GM04504 (cell line): Measurements from ENCODE around the gene KCP.
A peak's percentile ranks its signal among the peaks of the same experiment; 100 is the strongest.
"Not testable (repeated sequence)": the region's sequence is repeated elsewhere in the genome, so short reads cannot be mapped to it uniquely, and the experiment has no call there.

Source experiments
- DNase-seq: peaks from one replicate; pipeline ENCODE4 v3.0.0-alpha.2; 2012; ENCODE audit warnings: low read depth

Gene KCP

DNA sequence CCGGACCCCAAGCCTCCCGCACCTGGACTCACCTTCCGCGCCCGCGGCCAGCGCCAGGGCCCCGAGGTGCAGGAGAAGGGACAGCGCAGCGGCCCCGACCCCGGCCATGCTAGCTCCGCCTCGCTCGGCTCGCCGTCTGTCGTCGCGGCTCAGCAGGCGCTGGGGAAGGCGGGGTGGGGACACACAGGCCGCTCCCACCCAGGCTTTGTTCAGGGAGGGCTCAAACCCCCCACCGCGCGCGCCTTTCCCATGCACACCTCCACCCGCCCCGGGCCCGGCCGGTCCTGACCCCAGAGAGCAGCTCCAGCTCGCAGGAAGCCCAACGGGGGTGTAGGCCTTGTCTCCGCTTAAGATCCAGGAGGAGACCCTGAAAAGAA lies at the start of gene KCP:
Gene KCP, minus strand, starts transcription at position 141 of the 377 bp plus-strand sequence. Its CDS starts 33 bp downstream, at position 108.
- no peak for DNase-seq

DNA sequence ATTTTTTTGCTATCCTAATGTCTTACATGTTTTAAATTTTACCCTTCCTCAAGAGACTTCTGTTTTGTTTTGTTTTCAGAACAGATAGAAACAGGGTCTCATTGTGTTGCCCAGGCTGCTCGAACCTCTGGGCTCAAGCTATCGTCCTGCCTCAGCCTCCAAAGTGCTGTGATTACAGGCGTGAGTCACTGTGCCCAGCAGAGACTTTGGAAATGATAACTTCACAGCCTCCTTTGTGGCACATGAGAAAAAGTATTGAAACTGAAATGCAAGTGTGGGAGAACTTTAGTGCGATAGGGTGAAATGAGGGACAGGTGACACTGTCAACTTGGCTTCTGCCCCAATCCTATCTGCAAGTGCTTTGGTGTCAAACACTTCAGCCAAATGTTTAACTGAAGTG lies 48.8 kb upstream of the KCP start:
- DNase-seq = no peak

DNA sequence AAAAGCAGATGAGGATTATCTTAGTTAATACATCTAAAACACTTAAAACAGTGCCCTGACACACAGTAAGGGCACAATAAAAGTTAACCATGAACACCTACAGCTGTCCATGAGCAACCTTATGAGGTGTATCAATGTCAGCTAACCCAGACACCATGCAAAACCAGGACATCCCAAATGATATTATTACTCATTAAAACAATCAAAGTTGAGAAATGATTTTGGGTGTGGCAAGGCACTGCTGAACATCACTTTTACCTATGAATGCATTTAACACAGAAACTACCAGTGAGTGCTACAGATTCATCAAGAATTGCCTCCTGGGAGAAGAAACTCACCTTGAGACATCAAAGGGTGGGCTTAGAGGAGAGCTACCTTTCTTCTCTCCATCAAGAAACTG lies 45.5 kb upstream of the KCP start:
- no peak for DNase-seq

DNA sequence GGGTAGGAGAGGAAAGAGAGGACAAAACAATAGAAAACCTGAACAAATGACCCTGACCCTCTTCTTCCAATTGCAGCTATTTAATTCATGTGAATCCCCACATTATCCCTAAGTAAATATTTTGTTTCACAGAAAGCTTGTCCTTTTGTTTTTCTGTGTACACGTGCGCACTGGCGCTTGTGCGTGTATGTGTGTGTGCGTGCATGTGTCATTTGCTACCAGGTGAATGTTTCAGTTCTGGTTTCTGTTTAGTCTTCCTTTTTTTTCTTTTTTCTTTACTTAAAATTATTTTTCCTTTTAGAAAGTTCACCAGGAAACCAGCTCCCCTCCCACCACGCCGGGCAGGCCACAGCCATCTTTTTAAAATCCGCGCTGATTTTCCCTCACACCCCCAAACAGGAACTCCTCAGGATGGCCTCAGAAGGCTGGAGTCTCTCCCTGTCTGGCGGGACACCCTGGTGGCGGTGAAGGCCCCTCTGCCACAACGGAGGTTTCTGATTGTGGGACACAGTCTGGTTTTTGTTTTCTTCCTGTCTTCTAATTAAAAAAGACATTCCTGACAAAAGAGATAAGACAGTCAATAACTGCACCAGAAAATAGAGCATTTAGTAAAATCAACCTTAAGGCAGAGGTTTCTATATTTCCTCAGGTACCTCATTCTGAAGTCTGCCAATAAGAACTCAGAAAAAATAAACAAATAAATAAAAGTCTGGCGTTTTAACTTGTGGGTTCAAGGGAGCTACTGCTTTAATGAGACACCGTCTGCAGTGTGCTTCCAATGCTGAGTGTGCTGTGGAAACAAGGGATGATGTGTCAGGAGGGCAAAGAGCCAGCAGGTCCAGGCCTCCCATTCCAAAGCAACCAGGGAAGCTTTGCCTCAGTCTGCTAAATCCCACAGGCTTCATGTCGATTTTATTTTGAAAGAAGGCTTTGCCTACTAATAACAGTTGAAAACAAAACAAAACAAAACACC lies 44.6 kb upstream of the KCP start:
- peak; percentile 52 for DNase-seq

DNA sequence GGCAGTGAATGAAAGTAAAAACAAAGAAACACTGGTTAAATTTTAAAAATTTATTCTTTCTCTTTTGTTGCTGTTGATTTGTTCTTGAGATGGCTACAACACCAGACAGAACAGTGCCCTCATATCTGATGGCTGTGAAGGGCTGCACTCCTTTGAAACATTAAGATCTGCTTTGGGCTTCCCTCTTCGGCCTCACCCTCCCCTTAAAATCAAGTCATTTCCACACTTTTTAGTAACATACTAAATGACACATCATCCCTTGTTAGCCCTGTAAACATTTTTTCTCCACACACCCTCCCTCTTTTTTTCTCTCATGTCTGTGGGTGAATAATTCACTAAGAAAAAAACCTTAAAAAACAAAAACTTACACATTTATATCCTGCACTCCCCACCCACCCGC lies 43.6 kb upstream of the KCP start:
- DNase-seq = no peak

DNA sequence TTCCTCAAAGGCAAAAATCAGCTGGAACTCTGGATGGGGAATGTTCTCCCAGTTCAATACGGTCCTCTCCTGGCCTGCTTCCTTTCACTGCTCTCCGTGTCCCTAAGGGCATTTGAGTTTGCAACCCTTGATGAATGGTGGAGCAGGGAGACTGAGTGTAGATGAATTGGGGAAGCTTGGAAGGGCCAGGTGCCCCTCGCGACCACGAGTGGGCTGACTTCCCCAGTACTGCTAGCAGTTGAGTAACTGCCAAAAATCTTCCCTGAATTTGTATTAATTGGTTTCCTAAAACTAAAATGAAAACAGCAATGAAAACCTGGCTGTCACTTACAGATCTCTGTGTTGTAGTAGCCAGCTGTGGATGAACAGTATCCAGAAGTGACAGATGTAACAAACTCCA lies 40.8 kb upstream of the KCP start:
- no peak for DNase-seq

DNA sequence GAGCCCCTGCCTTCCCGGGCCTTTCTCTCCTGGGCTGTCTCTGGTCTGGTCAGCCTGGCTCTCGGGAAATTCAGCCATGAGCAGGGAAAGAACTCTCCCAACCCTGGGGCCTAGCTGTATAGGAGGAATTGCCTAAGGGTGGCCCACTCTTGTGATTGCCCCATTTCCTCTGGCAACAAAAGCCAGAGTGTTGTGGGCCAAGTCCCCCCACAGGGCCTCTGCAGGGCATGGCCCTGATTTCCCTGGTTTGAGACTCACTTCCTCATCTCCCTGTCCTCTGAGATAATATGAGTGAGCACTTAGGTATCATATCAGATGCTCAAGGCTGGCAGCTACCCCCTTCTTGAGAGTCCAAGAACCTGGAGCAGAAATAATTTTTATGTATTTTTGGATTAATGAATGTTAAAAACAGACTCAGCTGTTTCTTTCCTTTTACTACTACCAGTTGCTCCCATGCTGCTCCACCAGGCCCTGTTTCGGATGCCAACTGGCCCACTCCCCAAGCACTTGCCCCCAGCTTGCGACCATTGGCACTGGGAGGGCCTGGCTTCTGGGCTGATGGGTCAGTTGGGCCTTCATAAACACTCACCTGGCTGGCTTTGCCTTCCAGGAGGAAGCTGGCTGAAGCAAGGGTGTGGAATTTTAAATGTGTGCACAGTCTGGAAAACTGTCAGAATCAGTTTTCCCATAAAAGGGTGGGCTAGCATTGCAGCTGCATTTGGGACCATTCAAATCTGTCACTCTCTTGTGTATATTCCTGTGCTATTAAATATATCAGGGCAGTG lies 38.7 kb upstream of the KCP start:
- no peak for DNase-seq

DNA sequence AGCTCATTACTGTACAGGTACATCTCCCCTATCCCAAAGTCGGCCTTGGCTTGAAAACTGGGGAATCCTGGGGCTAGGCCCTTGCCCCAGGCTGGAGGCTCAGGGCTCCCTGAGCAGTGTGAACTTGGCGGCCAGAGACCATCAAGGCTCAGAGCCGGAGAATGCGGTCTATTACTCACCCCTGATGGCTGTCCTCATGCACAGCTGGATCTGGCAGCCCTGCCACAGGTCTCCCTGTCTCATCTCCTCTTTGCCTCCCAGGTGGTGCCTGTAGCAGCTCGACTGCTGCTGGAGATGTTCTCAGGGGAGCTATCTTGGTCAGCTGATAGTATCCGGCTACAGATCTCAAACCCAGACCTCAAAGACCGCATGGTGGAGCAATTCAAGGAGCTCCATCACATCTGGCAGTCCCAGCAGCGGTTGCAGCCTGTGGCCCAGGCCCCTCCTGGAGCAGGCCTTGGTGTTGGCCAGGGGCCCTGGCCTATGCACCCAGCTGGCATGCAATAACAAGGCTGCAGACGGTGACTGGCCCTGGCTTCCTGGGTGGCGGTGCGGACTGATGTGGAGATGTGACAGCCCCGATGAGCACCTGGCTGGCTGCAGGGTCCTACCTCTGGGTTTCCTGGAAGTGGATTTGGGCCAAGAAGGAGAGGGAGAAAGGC lies 37.9 kb upstream of the KCP start:
- no peak for DNase-seq

DNA sequence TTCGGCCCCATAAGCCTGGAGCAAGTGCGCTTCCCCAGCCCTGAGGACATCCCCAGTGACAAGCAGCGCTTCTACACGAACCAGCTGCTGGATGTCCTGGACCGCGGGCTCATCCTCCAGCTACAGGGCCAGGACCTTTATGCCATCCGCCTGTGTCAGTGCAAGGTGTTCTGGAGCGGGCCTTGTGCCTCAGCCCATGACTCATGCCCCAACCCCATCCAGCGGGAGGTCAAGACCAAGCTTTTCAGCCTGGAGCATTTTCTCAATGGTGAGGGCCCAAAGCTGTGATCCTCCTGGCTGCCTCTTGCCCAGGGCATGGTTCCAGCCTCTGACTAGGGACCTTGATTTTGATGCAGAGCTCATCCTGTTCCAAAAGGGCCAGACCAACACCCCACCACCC lies 37.3 kb upstream of the KCP start:
- DNase-seq = no peak

DNA sequence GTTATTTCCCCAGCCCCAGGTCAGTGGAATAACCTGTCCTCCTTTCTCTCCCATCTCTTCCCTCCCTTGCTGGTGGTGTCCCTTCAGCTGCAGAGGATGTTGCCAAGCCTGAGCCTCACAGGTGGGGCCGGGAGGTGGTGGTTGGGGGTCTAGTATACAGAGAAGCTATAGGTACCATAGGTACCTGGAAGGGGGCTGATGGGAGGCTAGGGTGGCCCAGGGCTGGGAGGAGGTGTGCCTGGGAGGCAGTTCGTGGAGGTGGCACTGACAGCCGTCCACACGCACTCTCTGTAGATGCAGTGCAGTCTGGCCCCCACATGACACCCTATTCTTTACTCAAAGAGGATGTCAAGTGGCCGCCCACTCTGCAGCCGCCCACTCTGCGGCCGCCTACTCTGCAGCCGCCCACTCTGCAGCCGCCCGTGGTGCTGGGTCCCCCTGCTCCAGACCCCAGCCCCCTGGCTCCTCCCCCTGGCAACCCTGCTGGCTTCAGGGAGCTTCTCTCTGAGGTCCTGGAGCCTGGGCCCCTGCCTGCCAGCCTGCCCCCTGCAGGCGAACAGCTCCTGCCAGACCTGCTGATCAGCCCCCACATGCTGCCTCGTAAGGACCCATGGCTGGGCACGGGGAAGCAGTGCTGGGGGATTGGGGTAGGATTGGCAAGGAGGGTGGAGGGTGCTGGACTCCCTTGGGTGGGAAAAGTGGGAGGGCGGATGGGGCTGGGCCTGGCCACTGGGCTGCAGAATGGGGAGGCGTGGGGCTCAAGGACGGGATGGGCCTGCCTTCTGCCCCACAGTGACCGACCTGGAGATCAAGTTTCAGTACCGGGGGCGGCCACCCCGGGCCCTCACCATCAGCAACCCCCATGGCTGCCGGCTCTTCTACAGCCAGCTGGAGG lies 36.7 kb upstream of the KCP start:
- DNase-seq = no peak

DNA sequence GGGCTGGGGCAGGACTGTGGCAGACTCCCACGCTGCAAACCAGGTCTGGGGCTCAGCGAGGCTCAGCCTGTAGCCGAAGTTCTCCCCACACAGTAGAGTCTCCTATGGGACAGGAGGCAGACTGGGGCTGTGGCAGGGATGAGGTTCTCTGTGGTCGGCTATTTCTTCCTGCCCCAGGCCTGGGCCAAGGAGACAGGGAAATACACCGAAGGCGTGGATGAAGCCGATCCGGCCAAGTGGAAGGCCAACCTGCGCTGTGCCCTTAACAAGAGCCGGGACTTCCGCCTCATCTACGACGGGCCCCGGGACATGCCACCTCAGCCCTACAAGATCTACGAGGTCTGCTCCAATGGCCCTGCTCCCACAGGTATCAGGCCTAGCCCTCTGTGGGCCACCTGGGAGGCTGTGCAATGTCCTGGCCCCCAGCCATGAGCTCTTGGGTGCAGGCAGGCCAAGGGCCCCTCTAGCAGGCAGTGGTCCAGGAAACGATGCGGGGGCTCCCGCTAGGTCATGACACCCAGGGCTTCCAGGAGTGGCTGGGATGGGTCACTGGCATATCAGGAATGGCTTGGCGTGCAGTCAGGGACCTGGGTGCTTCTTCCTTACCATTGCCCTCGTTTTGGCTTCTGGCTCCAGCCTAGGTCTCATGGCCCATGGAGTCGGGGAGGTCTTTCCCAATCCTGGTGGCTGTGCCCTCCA lies 35.3 kb upstream of the KCP start:
- DNase-seq = no peak

DNA sequence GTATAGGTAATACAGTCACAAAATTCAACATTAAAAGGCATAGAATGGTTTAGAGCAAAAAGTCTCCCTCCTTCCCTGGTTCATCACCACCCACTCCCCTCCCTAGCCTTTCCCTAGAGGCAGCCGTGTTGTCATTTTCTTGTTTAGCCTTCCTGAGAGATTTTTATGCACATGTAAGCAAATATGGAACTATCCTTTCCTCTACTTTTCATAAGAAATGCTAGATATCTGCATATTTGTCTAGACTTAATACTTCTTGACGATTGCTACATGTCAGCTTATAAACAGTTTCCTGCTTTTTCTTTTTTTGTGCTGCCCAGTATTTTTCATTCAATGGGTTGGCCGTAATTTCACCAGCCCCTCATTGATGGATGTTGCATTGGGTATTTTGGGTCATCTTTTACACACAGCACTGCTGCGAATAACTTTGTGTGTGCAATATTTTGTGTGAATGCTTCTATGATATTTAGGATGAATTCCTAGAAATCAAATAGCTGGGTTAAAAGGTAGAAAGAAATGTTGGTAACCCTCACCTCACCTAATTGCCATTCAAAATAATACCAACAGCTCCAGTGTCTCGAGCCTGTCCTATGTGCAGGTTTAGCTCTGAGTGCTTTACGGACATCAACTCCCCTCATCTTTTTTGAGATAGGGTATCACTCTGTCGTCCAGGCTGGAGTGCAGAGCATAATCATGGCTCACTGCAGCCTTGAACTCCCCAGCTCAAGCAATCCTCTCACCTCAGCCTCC lies 34.2 kb upstream of the KCP start:
- DNase-seq = no peak

DNA sequence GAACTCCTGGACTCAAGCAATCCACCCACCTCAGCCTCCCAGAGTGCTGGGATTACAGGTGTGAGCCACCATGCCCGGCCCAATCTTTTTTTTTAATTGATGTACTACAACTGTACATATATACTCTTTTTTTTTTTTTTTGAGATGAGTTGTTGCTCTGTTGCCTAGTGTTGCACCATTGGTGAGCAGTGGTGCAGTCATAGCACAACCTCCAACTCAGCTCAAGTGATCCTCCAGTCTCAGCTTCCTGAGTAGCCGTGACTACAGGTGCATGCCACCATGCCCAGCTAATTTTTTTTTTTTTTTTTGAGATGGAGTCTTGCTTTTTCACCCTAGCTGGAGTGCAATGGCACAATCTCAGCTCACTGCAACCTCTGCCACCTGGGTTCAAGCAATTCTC lies 32.7 kb upstream of the KCP start:
- not testable (repeated sequence) for DNase-seq

DNA sequence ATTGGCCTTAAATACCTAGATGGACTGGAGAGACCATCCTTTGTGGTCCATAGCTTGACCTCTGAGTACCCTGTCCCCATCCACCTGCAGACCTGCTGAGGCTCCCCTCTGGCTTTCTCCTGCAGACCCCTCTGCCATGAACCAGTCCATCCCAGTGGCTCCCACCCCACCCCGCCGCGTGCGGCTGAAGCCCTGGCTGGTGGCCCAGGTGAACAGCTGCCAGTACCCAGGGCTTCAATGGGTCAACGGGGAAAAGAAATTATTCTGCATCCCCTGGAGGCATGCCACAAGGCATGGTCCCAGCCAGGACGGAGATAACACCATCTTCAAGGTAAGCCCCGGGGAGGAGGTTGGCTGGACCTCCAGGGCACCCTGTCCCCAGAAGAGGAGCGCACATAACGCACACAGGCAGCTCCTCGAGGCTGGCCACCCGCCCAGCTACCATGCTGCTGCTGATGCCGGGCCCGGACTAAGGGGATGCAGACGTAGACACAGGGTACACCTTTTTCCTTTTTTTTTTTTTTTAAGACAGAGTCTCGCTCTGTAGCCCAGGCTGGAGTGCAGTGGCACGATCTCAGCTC lies 31.5 kb upstream of the KCP start:
- no peak for DNase-seq

DNA sequence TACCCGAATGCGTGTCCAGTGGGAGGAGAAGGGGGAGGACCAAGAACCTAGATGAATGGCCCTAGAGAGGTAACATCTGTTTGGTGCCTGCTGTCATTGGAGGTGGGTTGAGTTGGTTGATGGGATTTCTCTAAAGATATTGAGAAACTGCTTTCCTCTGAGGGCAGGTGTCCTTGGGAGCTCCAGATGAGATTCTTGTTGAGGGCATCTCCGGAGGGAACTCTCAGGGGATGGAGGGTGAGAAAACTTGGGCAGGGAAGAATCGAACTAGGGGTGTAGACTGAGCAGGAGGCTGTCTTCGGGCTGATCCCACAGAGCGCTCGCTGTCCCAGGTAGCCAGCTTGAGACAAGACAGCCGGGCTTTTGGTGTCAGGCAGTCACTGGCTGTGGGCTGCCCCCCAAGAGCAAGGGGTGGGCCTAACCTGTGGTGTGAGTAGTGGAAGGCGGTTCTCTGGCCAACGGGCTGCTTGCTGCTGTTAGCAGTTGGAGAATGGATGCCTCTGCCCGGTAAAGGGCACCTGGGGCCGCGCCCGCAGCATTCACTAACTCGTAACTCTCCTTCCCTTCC lies 30.9 kb upstream of the KCP start:
- no peak for DNase-seq

DNA sequence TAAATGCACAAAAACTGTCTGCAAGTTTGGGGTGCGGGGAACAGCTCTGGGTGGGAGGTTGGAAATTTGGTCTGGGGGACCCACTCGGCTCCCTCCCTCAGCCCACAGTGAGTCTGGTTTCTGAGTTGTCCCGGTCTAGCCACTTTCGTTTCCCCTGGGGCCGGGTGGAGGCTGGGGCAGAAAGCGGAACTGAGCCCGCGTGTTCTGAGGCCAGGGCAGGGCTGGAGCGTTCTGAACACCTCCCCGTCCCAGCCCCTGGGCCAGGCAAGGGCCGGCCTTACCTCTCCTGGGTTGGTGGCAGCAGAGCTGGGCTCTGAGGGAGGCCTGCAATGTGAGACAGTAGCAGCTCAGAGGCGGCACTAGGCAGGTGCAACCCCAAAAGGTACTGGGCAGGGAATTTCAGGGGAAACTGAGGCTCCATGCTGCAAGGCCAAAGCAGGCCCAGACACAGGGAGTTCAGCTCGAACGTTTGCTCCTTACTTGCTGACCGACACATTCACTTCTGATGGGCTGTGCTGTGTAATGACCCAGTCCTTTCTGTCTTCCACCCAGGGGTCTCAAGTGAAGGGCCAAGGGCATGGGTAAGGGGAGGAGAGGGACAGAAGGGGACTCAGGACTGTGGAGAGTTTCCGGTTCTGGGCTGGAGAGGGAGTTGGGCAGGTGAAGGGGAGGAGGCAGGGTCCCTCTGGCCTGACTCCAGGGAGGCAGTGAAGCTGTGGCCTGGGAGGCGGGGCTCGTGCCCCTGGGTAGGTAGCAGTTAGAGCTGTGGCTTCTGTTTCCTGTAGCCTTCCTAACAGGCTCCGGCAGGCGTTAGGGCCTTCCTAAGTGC lies 30.2 kb upstream of the KCP start:
- no peak for DNase-seq

DNA sequence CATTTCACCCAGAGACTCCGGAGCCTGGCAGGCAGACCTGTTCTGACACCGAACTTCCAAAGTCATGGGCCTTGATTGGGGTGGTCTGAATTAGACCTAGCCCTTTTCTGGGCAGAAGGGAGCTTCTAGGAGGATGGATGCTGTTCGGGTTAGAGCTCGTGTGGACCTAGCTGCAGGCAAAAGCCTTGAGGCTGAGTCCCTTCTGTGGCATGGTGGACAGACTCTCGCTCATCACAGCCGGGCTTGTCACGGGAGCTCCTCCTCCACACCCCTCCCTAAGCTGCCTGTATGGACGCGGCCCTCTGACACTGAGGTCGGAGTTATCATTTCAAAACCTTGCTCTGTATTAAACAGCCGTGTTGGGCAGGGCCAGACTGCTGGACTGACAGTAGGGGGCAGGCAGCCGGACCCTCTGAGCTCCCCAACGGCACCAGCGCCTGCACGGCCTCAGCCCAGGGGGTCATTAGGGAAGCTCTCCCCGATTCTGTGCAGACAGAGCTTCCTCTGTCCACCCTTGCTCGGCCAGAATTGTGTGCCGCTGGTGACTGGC lies 29.4 kb upstream of the KCP start:
- DNase-seq = no peak
